Adrenal gland (tissue), 12 donors: ENCODE measurements around the gene TAF5L. TPM values are rescaled to one million over a fixed set of nuclear protein-coding genes. Genes with fewer than 3 reads are reported as not detected.

Experiments used
- DNase-seq, 7 donors: peaks; one replicate each; pipeline ENCODE4 v3.0.0-alpha.2; 2019 to 2020
- H3K27ac ChIP-seq, 5 donors: fragments of 200-600 bp; sonication (generic) in 4 of 5; 1 replicate in 3 of 5; 2 replicates in 2 of 5; pipeline versions ENCODE4 v1.5.1 to v1.8.0; 2016 to 2020; ENCODE audit warnings: mild to moderate bottlenecking in 1 of 5
- H3K27me3 ChIP-seq: fragments of 200-600 bp; 2 replicates; pipeline ENCODE4 v1.8.0; 2021
- H3K36me3 ChIP-seq, 2 donors: fragments of 200-600 bp; replicated peaks in 1 of 2; 1 replicate in 1 of 2; 2 replicates in 1 of 2; pipeline versions ENCODE4 v1.5.1 to v1.8.0; 2018 to 2022
- H3K4me1 ChIP-seq, 2 donors: fragments of 200-600 bp; replicated peaks in 1 of 2; 1 replicate in 1 of 2; 2 replicates in 1 of 2; pipeline versions ENCODE4 v1.5.1 to v1.8.0; 2018 to 2021
- H3K4me3 ChIP-seq, 4 donors: fragments of 200-600 bp; sonication (generic) in 3 of 4; one replicate each; pipeline ENCODE4 v1.5.1; 2016 to 2018
- H3K9me3 ChIP-seq, 3 donors: fragments of 200-600 bp; sonication (generic) in 1 of 3; replicated peaks in 1 of 3; 1 replicate in 2 of 3; 2 replicates in 1 of 3; pipeline versions ENCODE4 v1.5.1 to v1.8.0; 2016 to 2021
- CTCF ChIP-seq, 6 experiments: fragments of 450-650 bp in 4 of 6; fragments of 200-600 bp in 2 of 6; sonication (generic) in 1 of 6; IDR thresholded peaks; 1 replicate in 5 of 6; 2 replicates in 1 of 6; pipeline versions ENCODE4 v1.5.1 to v1.8.0; 2016 to 2021; ENCODE audit warnings: antibody characterized with exemption in 6 of 6, mild to moderate bottlenecking in 2 of 6, moderate library complexity in 1 of 6
- POLR2A ChIP-seq, 2 donors: fragments of 450-650 bp; IDR thresholded peaks; one replicate each; pipeline ENCODE4 v1.6.1; 2017; ENCODE audit warnings: antibody characterized with exemption in 2 of 2, mild to moderate bottlenecking in 2 of 2, moderate library complexity in 1 of 2
- WGBS, 4 donors: extraction: QIAGEN DNeasy Blood & Tissue Kit in 2 of 4; methylation state at CpG; one replicate each; pipeline versions ENCODE4 v1.1.5 to v1.1.7; 2013 to 2017; 5-methylcytosine and 5-hydroxymethylcytosine counted together
- intact Hi-C, 2 donors: fragments of 100-400 bp; cut with DNase I; formaldehyde crosslinking; loops; one replicate each; pipeline versions ENCODE4 v1.14.1 to v1.15.0; 2022 to 2023
- polyA plus RNA-seq, 3 donors: library from polyadenylated mRNA; stranded (reverse); fragments of 200-250 nt in 2 of 3; fragments of 350-450 nt in 1 of 3; fragmentation: Illumina TruSeq in 1 of 3; extraction: RNeasy Lipid Tissue Mini Kit (QIAGEN cat#74804) in 1 of 3; gene quantifications; one replicate each; pipeline ENCODE4 v1.2.3, GENCODE V29; 2013 to 2014
- total RNA-seq, 9 donors: library from RNA; depleted of rRNA in 4 of 9; stranded (reverse); fragments of >200 nt in 4 of 9; fragments of 120-200 nt in 1 of 9; fragmentation: NEBNext Ultra II Directional in 1 of 9; extraction: Animal tissue kit (Norgen Biotek cat#: 25700) in 1 of 9; gene quantifications; one replicate each; pipeline versions ENCODE4 v1.1.0 to v1.2.4, GENCODE V29; 2013 to 2023
- donor health status: healthy with polysubstance abuse.
- donor health status: Bipolar disorder and iron deficiency.
- donor health status: DM: yes; HTN: yes; CAD: no.
- donor health status: DM: no; HTN: no; CAD: no.
- donor health status: DM: no; HTN: no; CAD: no.
- donor health status: DM: yes; HTN: yes; CAD: no.

The TAF5L gene
- total and polyA plus RNA-seq, 12 donors, result 5.4 to 16.0 (median 9.9) TPM

- Histone ChIP-seq H3K36me3 (peaks cover 0 to 37% of the 10 kb centered on the region in 2 donors), H3K27me3 (no peaks in the 10 kb centered on the region), H3K4me3 (no peak overlapping the region), H3K27ac (no peak overlapping the region), H3K9me3 (no peaks in the 10 kb centered on the region), H3K4me1 (no peaks in the 10 kb centered on the region)
- no peak for DNase-seq
- intact Hi-C loops, result no loop called here
- no peak for TF ChIP-seq POLR2A (IDR thresholded peaks at IDR 0.05)
- no peak for TF ChIP-seq CTCF (IDR thresholded peaks at IDR 0.05)
- WGBS, 4 donors, result 88 to 94% (median 94%) methylated on average over 12 of the region's 12 CpGs
Measured at GRCh38 chr1:229637746-229638145, 11.8 kb upstream of the TAF5L start.

- TF ChIP-seq POLR2A (IDR thresholded peaks at IDR 0.05) (no peak), CTCF (IDR thresholded peaks at IDR 0.05) (no peak)
- intact Hi-C loops, result no loop called here
Measured at GRCh38 chr1:229636042-229636441, 10.1 kb upstream of the TAF5L start.

GRCh38 chr1:229631966-229632365, 6.0 kb upstream of the TAF5L start:
- Histone ChIP-seq H3K27ac (no peak overlapping the region), H3K36me3 (peaks cover 0 to 28% of the 10 kb centered on the region in 2 donors), H3K9me3 (no peaks in the 10 kb centered on the region), H3K27me3 (no peaks in the 10 kb centered on the region), H3K4me3 (no peak overlapping the region), H3K4me1 (peaks cover under 1 to 8% of the 10 kb centered on the region in 2 donors)
- no peak for DNase-seq
- intact Hi-C loops, result no loop called here
- WGBS, 4 donors, result 96 to 98% (median 97%) methylated on average over 6 of the region's 6 CpGs
- TF ChIP-seq CTCF (IDR thresholded peaks at IDR 0.05) (no peak), POLR2A (IDR thresholded peaks at IDR 0.05) (no peak)

More at GRCh38 chr1:229636042-229636441, 10.1 kb upstream of the TAF5L start:
- Histone ChIP-seq H3K4me1 (no peaks in the 10 kb centered on the region), H3K27me3 (no peaks in the 10 kb centered on the region), H3K9me3 (no peaks in the 10 kb centered on the region), H3K27ac (no peak overlapping the region), H3K36me3 (peaks cover 0 to 40% of the 10 kb centered on the region in 2 donors), H3K4me3 (no peak overlapping the region)
- DNase-seq, result no peak
- 85 to 91% (median 88%) methylated on average over 6 to 9 of the region's 9 CpGs for WGBS, 4 donors

- Histone ChIP-seq H3K27ac (no peak overlapping the region), H3K36me3 (peaks cover 0 to 20% of the 10 kb centered on the region in 2 donors), H3K9me3 (no peaks in the 10 kb centered on the region), H3K4me1 (peaks cover 6 to 14% of the 10 kb centered on the region in 2 donors), H3K4me3 (no peak overlapping the region), H3K27me3 (no peaks in the 10 kb centered on the region)
- TF ChIP-seq POLR2A (IDR thresholded peaks at IDR 0.05) (no peak), CTCF (IDR thresholded peaks at IDR 0.05) (no peak)
- intact Hi-C loops, result no loop called here
- no peak for DNase-seq
- 87 to 92% (median 90%) methylated on average over 3 of the region's 3 CpGs for WGBS, 4 donors
Measured at GRCh38 chr1:229631148-229631547, 5.2 kb upstream of the TAF5L start.
